ENCODE measurements around the gene GRM7.

Gene GRM7

DNA sequence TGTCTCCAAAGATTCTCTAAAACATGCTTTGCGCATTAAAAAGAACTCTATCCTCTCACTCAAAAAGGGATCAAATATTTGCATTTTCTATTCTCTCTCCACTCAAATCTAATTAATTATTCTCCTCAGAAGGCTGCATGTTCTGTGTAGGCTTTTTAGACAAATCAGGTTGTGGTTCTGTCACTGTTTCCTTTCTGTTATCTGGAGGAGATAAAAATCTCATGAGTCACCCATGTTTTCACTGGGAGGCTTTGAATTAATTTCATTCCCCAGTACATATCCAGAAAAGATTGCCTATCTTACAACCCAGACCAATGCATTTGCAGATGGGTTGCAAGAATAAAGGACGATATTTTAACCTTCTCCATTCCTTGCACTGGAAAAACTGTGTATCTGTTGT lies 446.5 kb downstream of the GRM7 start:
- H3K4me2 ChIP-seq (ENCODE audit: low read length) = no peak overlapping the region
- H4K20me1 ChIP-seq (ENCODE audit: control insufficient read depth, insufficient read depth, low read depth, low read length) = no peaks in the 10 kb centered on the region
- no peak overlapping the region for H3K4me3 ChIP-seq (ENCODE audit: low read length)
- H3K36me3 ChIP-seq (ENCODE audit: control insufficient read depth, low read length) = no peaks in the 10 kb centered on the region
- no peaks in the 10 kb centered on the region for H3K27me3 ChIP-seq (ENCODE audit: control insufficient read depth, low read length)
- no peaks in the 10 kb centered on the region for H3F3A ChIP-seq (ENCODE audit: control insufficient read depth, insufficient read depth)
- TF ChIP-seq, protein P1, sequence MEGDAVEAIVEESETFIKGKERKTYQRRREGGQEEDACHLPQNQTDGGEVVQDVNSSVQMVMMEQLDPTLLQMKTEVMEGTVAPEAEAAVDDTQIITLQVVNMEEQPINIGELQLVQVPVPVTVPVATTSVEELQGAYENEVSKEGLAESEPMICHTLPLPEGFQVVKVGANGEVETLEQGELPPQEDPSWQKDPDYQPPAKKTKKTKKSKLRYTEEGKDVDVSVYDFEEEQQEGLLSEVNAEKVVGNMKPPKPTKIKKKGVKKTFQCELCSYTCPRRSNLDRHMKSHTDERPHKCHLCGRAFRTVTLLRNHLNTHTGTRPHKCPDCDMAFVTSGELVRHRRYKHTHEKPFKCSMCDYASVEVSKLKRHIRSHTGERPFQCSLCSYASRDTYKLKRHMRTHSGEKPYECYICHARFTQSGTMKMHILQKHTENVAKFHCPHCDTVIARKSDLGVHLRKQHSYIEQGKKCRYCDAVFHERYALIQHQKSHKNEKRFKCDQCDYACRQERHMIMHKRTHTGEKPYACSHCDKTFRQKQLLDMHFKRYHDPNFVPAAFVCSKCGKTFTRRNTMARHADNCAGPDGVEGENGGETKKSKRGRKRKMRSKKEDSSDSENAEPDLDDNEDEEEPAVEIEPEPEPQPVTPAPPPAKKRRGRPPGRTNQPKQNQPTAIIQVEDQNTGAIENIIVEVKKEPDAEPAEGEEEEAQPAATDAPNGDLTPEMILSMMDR (IDR thresholded peaks at IDR 0.05; ENCODE audit: low read depth, low read length, poor library complexity, severe bottlenecking) = no peak
- TF ChIP-seq EZH2phosphoT487 (IDR thresholded peaks at IDR 0.05; ENCODE audit: borderline replicate concordance, low read length) = no peak
- H3K79me2 ChIP-seq (ENCODE audit: control insufficient read depth, low read length) = no peaks in the 10 kb centered on the region
- H3K9me3 ChIP-seq (ENCODE audit: control insufficient read depth, insufficient read depth, low read length) = no peaks in the 10 kb centered on the region
- no peaks in the 10 kb centered on the region for H3K4me1 ChIP-seq (ENCODE audit: control insufficient read depth, low read length)
- H3K9me2 ChIP-seq (replicated peaks; ENCODE audit: control insufficient read depth, low read length) = no peaks in the 10 kb centered on the region
- H3K27ac ChIP-seq (ENCODE audit: low read depth, low read length) = no peak overlapping the region

DNA sequence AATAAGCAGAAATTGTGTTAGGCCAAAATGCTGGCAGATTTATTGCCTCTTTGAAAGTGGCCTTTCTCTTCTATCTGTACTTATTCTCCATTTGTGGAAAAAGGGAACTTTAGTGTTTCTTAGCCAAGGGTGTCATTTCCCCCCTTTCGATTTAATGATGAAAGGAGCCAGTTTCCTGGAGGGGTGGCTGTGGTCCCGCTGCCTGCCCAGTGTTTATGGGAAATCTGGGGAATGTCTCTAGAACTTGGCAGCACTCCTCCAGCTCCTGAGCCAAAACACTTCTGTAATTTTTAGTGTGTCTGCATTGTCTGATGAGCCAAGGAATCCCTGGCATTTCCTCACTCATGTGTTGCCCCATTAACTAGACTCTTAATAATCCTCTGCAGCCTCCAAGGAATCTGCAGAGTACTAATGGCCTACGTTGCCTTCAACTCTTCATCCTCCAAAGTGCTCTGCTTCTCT lies 448.8 kb downstream of the GRM7 start:
- no peaks in the 10 kb centered on the region for H3K79me2 ChIP-seq (ENCODE audit: control insufficient read depth, low read length)
- H3K27me3 ChIP-seq (ENCODE audit: control insufficient read depth, low read length) = no peaks in the 10 kb centered on the region
- H3K4me3 ChIP-seq (ENCODE audit: low read length) = no peak overlapping the region
- no peaks in the 10 kb centered on the region for H3K36me3 ChIP-seq (ENCODE audit: control insufficient read depth, low read length)
- H4K20me1 ChIP-seq (ENCODE audit: control insufficient read depth, insufficient read depth, low read depth, low read length) = no peaks in the 10 kb centered on the region
- H3K4me2 ChIP-seq (ENCODE audit: low read length) = no peak overlapping the region
- no peak overlapping the region for H3K27ac ChIP-seq (ENCODE audit: low read depth, low read length)
- H3F3A ChIP-seq (ENCODE audit: control insufficient read depth, insufficient read depth) = no peaks in the 10 kb centered on the region
- no peaks in the 10 kb centered on the region for H3K9me3 ChIP-seq (ENCODE audit: control insufficient read depth, insufficient read depth, low read length)
- no peaks in the 10 kb centered on the region for H3K4me1 ChIP-seq (ENCODE audit: control insufficient read depth, low read length)
- H3K9me2 ChIP-seq (replicated peaks; ENCODE audit: control insufficient read depth, low read length) = no peaks in the 10 kb centered on the region
- no peak for TF ChIP-seq EZH2phosphoT487 (IDR thresholded peaks at IDR 0.05; ENCODE audit: borderline replicate concordance, low read length)
- TF ChIP-seq, protein P1 (IDR thresholded peaks at IDR 0.05; ENCODE audit: low read depth, low read length, poor library complexity, severe bottlenecking) = no peak

DNA sequence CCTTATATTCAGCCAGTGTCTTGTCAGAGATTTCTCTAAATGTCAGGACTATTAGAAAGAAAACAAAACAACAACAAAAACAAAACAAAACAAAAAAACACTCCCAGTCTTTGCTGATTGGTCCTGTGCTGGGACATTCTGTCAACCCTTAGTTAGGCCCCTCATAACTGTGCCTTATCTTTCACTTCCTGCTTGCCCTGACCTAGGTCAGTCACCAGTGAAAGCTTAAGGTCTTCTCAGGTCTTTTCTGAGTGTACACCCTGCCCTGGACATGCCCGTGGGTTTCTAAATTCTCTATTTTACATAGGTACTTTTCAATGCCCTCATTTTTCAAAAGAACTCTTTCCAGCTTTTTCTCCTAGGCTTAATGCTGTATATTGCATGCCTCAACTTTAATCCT lies 454.1 kb downstream of the GRM7 start:
- Histone ChIP-seq H3K4me3 (ENCODE audit: low read length) (no peak overlapping the region), H3K27ac (ENCODE audit: low read depth, low read length) (no peak overlapping the region), H3K4me1 (ENCODE audit: control insufficient read depth, low read length) (no peaks in the 10 kb centered on the region), H3K4me2 (ENCODE audit: low read length) (no peak overlapping the region), H3K9me3 (ENCODE audit: control insufficient read depth, insufficient read depth, low read length) (no peaks in the 10 kb centered on the region), H3K27me3 (ENCODE audit: control insufficient read depth, low read length) (no peaks in the 10 kb centered on the region), H3K9me2 (replicated peaks; ENCODE audit: control insufficient read depth, low read length) (no peaks in the 10 kb centered on the region), H3K79me2 (ENCODE audit: control insufficient read depth, low read length) (no peaks in the 10 kb centered on the region), H3K36me3 (ENCODE audit: control insufficient read depth, low read length) (no peaks in the 10 kb centered on the region), H3F3A (ENCODE audit: control insufficient read depth, insufficient read depth) (no peaks in the 10 kb centered on the region), H4K20me1 (ENCODE audit: control insufficient read depth, insufficient read depth, low read depth, low read length) (no peaks in the 10 kb centered on the region)
- TF ChIP-seq, protein P1 (IDR thresholded peaks at IDR 0.05; ENCODE audit: low read depth, low read length, poor library complexity, severe bottlenecking) = no peak
- TF ChIP-seq EZH2phosphoT487 (IDR thresholded peaks at IDR 0.05; ENCODE audit: borderline replicate concordance, low read length) = no peak

All from DOHH2 (cell line).